ENCODE measurements around the gene SASH1.

The SASH1 gene

GRCh38 chr6:148598724-148599123 lies 256.1 kb downstream of the SASH1 start:
- FAIRE-seq = no peak

- no peak for FAIRE-seq
Measured at GRCh38 chr6:148599967-148600426, 257.4 kb downstream of the SASH1 start.
